Hepatic stellate cell (primary cell): ENCODE data around the gene ABHD17C.

Experiments used
- DNase-seq: peaks from one replicate; pipeline ENCODE4 v3.0.0; 2011; ENCODE audit warnings: low spot score

ABHD17C gene

GRCh38 chr15:80766275-80766674 lies 71.2 kb downstream of the ABHD17C start:
- no peak for DNase-seq

- DNase-seq = no peak
Observed at GRCh38 chr15:80768158-80768557, 73.0 kb downstream of the ABHD17C start.

- DNase-seq = no peak
Observed at GRCh38 chr15:80769153-80769828, 74.2 kb downstream of the ABHD17C start.

GRCh38 chr15:80769829-80770705 lies 75.0 kb downstream of the ABHD17C start:
- DNase-seq = no peak

GRCh38 chr15:80773122-80773551 lies 78.0 kb downstream of the ABHD17C start:
- DNase-seq = no peak

- no peak for DNase-seq
Observed at GRCh38 chr15:80773792-80774352, 78.8 kb downstream of the ABHD17C start.

GRCh38 chr15:80774486-80774885 lies 79.4 kb downstream of the ABHD17C start:
- DNase-seq = no peak

GRCh38 chr15:80775338-80775737 lies 80.2 kb downstream of the ABHD17C start:
- DNase-seq = no peak

GRCh38 chr15:80776420-80777045 lies 81.4 kb downstream of the ABHD17C start:
- DNase-seq = peak; percentile 70

- peak; percentile 76 for DNase-seq
Observed at GRCh38 chr15:80777137-80777536, 82.0 kb downstream of the ABHD17C start.

GRCh38 chr15:80777826-80778620 lies 82.9 kb downstream of the ABHD17C start:
- no peak for DNase-seq

GRCh38 chr15:80778621-80778963 lies 83.5 kb downstream of the ABHD17C start:
- DNase-seq = no peak

GRCh38 chr15:80778964-80779657 lies 84.0 kb downstream of the ABHD17C start, which contains the start of gene CEMIP:
Gene CEMIP (plus strand): TSS chr15:80779370. CDS start chr15:80873880, 94,510 bp downstream.
- DNase-seq = peak; percentile 80

GRCh38 chr15:80779658-80780415 lies 84.7 kb downstream of the ABHD17C start:
- DNase-seq = peak; percentile 53

GRCh38 chr15:80780416-80781221 lies 85.5 kb downstream of the ABHD17C start:
- DNase-seq = peak; percentile 70

GRCh38 chr15:80783260-80783659 lies 88.2 kb downstream of the ABHD17C start:
- DNase-seq = no peak

- DNase-seq = peak; percentile 35
Observed at GRCh38 chr15:80785335-80785734, 90.2 kb downstream of the ABHD17C start.

- DNase-seq = no peak
Observed at GRCh38 chr15:80785811-80786354, 90.8 kb downstream of the ABHD17C start.

GRCh38 chr15:80787316-80787715 lies 92.2 kb downstream of the ABHD17C start:
- peak; percentile 15 for DNase-seq
